ENCODE measurements around the gene DIAPH3.

DIAPH3 gene

DNA sequence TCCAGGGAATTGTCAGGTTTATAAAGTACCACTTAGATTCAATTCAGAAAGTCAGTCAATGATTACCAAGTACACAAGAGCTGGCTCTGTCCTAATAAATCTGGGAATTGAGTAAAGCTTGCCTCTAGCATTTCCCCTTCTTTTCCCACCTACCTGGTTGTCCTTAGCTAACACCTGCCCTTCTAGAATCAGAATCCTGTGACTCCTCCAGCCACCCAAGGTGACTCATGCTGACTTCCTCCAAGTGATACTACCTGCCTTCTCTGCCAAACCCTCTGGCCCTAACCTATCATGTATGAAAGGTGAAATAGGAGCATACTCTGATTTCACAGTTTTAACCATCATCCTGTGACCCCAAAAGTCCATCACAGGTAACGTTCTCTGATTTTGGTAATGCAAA, 151.2 kb downstream of the DIAPH3 start:
- H3K4me3 ChIP-seq (ENCODE audit: low read depth, low read length) = no peak overlapping the region
- H3K4me1 ChIP-seq (ENCODE audit: control insufficient read depth, insufficient read depth, low read length) = peaks cover 6% of the 10 kb centered on the region; the same call in 1 of the 2 replicates
- no peak overlapping the region for H3K27ac ChIP-seq (ENCODE audit: extremely low read depth, low read depth, low read length)
- ChIA-PET CTCF (no interaction called here), POLR2A (no interaction called here)
- no peaks in the 10 kb centered on the region for H3K36me3 ChIP-seq (ENCODE audit: control insufficient read depth in 2 of 2, insufficient read depth in 1 of 2, low read length in 2 of 2)
- no peaks in the 10 kb centered on the region for H3K9me3 ChIP-seq (ENCODE audit: control insufficient read depth, insufficient read depth, low read depth, low read length)
- no peak for TF ChIP-seq ZNF76 (tag by site-specific recombination; IDR thresholded peaks at IDR 0.05; ENCODE audit: borderline replicate concordance, low read depth)
- no peak for TF ChIP-seq SP2 (tag by site-specific recombination; IDR thresholded peaks at IDR 0.05)
- no peak for TF ChIP-seq ZNF114 (tag by site-specific recombination; IDR thresholded peaks at IDR 0.05)
- TF ChIP-seq ZBTB7A (tag by site-specific recombination; IDR thresholded peaks at IDR 0.05; ENCODE audit: low read depth) = no peak
- no peak for TF ChIP-seq TCF7L2 (IDR thresholded peaks at IDR 0.05; ENCODE audit: borderline replicate concordance, low read depth, low read length)
- no peak for TF ChIP-seq ZNF621 (tag by site-specific recombination; IDR thresholded peaks at IDR 0.05)
- no peak for TF ChIP-seq BCL11A (tag by site-specific recombination; IDR thresholded peaks at IDR 0.05; ENCODE audit: low read depth)
- TF ChIP-seq ZNF19 (tag by site-specific recombination; IDR thresholded peaks at IDR 0.05; ENCODE audit: low read depth) = no peak
- TF ChIP-seq, protein P1, sequence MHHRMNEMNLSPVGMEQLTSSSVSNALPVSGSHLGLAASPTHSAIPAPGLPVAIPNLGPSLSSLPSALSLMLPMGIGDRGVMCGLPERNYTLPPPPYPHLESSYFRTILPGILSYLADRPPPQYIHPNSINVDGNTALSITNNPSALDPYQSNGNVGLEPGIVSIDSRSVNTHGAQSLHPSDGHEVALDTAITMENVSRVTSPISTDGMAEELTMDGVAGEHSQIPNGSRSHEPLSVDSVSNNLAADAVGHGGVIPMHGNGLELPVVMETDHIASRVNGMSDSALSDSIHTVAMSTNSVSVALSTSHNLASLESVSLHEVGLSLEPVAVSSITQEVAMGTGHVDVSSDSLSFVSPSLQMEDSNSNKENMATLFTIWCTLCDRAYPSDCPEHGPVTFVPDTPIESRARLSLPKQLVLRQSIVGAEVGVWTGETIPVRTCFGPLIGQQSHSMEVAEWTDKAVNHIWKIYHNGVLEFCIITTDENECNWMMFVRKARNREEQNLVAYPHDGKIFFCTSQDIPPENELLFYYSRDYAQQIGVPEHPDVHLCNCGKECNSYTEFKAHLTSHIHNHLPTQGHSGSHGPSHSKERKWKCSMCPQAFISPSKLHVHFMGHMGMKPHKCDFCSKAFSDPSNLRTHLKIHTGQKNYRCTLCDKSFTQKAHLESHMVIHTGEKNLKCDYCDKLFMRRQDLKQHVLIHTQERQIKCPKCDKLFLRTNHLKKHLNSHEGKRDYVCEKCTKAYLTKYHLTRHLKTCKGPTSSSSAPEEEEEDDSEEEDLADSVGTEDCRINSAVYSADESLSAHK (tag by site-specific recombination; IDR thresholded peaks at IDR 0.05) = no peak
- no peak for TF ChIP-seq ZNF514 (tag by site-specific recombination; IDR thresholded peaks at IDR 0.05)

DNA sequence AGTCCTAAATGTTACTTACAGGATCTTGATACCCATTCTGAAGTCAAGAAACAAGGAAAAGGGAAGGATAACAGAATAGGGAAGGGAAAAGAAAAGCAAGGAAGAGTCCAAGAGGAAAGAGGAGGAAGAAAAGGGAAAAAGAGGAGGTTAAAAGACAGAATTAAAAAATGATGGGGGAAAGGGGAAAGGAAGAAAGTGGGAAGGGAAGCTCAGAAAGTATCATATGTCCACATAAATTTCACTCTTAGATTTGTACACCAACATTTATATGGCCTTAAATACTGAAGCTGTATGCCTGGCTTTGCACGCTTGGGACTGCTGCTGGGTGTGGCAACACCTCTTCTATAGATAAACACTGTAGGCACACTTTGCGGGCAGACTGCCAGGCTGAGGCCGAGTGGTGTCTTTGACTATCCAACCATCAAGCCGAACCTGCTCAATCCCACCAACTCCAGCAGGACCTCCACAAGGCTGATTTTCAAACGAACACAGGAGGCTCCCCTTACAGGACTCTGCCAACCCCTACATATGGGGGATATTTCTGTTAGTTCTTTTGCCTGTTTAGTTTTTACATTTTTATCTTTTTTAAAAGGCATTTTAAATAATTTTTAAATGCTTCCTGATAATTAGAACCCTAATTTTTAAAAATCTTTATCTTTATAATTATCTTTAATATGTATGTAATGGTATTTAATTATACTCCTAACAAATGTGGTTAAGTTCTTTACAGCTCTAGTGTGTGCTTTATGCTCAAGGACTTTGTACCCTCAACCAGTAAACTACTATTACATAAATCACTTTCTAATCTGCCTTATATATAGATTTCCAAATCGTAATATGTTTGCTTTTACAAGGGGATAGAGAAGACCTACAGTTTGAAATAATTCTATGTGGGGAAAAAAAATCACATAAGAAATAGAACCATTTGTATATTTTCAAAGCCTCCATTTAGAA, 154.2 kb downstream of the DIAPH3 start:
- Histone ChIP-seq H3K27ac (ENCODE audit: extremely low read depth, low read depth, low read length) (no peak overlapping the region), H3K4me1 (ENCODE audit: control insufficient read depth, insufficient read depth, low read length) (peaks cover 6% of the 10 kb centered on the region; the same call in 1 of the 2 replicates), H3K4me3 (ENCODE audit: low read depth, low read length) (no peak overlapping the region), H3K9me3 (ENCODE audit: control insufficient read depth, insufficient read depth, low read depth, low read length) (no peaks in the 10 kb centered on the region), H3K36me3 (ENCODE audit: control insufficient read depth in 2 of 2, insufficient read depth in 1 of 2, low read length in 2 of 2) (no peaks in the 10 kb centered on the region)
- ChIA-PET POLR2A (no interaction called here), CTCF (interaction anchor here (0.6 kb wide), 2 partner anchors 27 to 359 kb away, joined by 3 read pairs; no protein-coding TSS in a partner anchor)
- TF ChIP-seq YY2 (tag by site-specific recombination; IDR thresholded peaks at IDR 0.05) (no peak), ZNF654 (tag by site-specific recombination; IDR thresholded peaks at IDR 0.05; ENCODE audit: low read depth) (no peak), ZNF112 (tag by site-specific recombination; IDR thresholded peaks at IDR 0.05) (no peak), ZNF626 (tag by site-specific recombination; IDR thresholded peaks at IDR 0.05) (no peak), KLF1 (tag by site-specific recombination; IDR thresholded peaks at IDR 0.05) (peak; percentile 19; the same call in 1 of the 2 replicates), ZNF138 (tag by site-specific recombination; IDR thresholded peaks at IDR 0.05; ENCODE audit: borderline replicate concordance) (no peak), ZNF48 (tag by site-specific recombination; IDR thresholded peaks at IDR 0.05) (no peak), PRDM1 (tag by site-specific recombination; IDR thresholded peaks at IDR 0.05) (peak; percentile 98), KLF16 (tag by site-specific recombination; IDR thresholded peaks at IDR 0.05) (no peak)
- TF ChIP-seq, protein P2, sequence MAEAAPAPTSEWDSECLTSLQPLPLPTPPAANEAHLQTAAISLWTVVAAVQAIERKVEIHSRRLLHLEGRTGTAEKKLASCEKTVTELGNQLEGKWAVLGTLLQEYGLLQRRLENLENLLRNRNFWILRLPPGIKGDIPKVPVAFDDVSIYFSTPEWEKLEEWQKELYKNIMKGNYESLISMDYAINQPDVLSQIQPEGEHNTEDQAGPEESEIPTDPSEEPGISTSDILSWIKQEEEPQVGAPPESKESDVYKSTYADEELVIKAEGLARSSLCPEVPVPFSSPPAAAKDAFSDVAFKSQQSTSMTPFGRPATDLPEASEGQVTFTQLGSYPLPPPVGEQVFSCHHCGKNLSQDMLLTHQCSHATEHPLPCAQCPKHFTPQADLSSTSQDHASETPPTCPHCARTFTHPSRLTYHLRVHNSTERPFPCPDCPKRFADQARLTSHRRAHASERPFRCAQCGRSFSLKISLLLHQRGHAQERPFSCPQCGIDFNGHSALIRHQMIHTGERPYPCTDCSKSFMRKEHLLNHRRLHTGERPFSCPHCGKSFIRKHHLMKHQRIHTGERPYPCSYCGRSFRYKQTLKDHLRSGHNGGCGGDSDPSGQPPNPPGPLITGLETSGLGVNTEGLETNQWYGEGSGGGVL (tag by site-specific recombination; IDR thresholded peaks at IDR 0.05) = no peak
